Renal cortex interstitium (tissue), 11 donors: ENCODE measurements around the gene SPAG9. TPM values are rescaled to one million over a fixed set of nuclear protein-coding genes. Genes with fewer than 3 reads are reported as not detected.

Experiments
- DNase-seq, 11 donors: peaks; one replicate each; pipeline ENCODE4 v3.0.0-alpha.2; 2013; ENCODE audit warnings: low read depth in 9 of 11, low spot score in 4 of 11; ENCODE audit errors: extremely low read depth in 1 of 11
- polyA plus RNA-seq, 3 donors: library from polyadenylated mRNA; unstranded; fragments of 120-200 nt; gene quantifications; one replicate each; pipeline ENCODE4 v1.2.1, GENCODE V29; 2013; ENCODE audit not compliant: insufficient read length in 3 of 3

SPAG9 gene
- polyA plus RNA-seq, 3 donors = 97.0 to 129 (median 103) TPM

- DNase-seq = no peak
Measured at GRCh38 chr17:50935221-50935995, 185.3 kb downstream of the SPAG9 start.

- no peak for DNase-seq
Measured at GRCh38 chr17:50934672-50935220, 185.9 kb downstream of the SPAG9 start.

GRCh38 chr17:50934161-50934560, 186.5 kb downstream of the SPAG9 start:
- DNase-seq = no peak

GRCh38 chr17:50931144-50931908, 189.3 kb downstream of the SPAG9 start:
- peak in 1 of 11 donors; percentile 55 for DNase-seq

- DNase-seq = no peak
Measured at GRCh38 chr17:50928646-50929045, 192.0 kb downstream of the SPAG9 start.

- DNase-seq = no peak
Measured at GRCh38 chr17:50927287-50927686, 193.4 kb downstream of the SPAG9 start.

- DNase-seq = no peak
Measured at GRCh38 chr17:50926523-50926922, 194.1 kb downstream of the SPAG9 start.

- DNase-seq = no peak
Measured at GRCh38 chr17:50925296-50925891, 195.3 kb downstream of the SPAG9 start.

GRCh38 chr17:50924800-50925199, 195.9 kb downstream of the SPAG9 start:
- no peak for DNase-seq

- no peak for DNase-seq
Measured at GRCh38 chr17:50924300-50924699, 196.4 kb downstream of the SPAG9 start.

- no peak for DNase-seq
Measured at GRCh38 chr17:50923611-50924010, 197.1 kb downstream of the SPAG9 start.

- DNase-seq = no peak
Measured at GRCh38 chr17:50922721-50923405, 197.8 kb downstream of the SPAG9 start.

GRCh38 chr17:50922107-50922506, 198.6 kb downstream of the SPAG9 start:
- no peak for DNase-seq

- no peak for DNase-seq
Measured at GRCh38 chr17:50920891-50921586, 199.6 kb downstream of the SPAG9 start.

GRCh38 chr17:50920041-50920410, 200.6 kb downstream of the SPAG9 start:
- no peak for DNase-seq

GRCh38 chr17:50919321-50920040, 201.2 kb downstream of the SPAG9 start:
- DNase-seq = peak in 9 of 11 donors; percentile 75 to 92 (median 85)

GRCh38 chr17:50918933-50919296, 201.8 kb downstream of the SPAG9 start:
- no peak for DNase-seq
